Ureter (tissue), 1 donor: ENCODE results near the gene TARS2. TPM values are rescaled to one million over a fixed set of nuclear protein-coding genes. Genes with fewer than 3 reads are reported as not detected.

Source experiments
- DNase-seq: peaks from one replicate; pipeline ENCODE4 v3.0.0-alpha.2; 2020; ENCODE audit warnings: low spot score
- total RNA-seq: library from RNA; stranded (reverse); gene quantifications from one replicate; pipeline ENCODE4 v1.2.4, GENCODE V29; 2023
- donor health status: DM: yes; HTN: yes; CAD: no.

Gene TARS2, protein sequence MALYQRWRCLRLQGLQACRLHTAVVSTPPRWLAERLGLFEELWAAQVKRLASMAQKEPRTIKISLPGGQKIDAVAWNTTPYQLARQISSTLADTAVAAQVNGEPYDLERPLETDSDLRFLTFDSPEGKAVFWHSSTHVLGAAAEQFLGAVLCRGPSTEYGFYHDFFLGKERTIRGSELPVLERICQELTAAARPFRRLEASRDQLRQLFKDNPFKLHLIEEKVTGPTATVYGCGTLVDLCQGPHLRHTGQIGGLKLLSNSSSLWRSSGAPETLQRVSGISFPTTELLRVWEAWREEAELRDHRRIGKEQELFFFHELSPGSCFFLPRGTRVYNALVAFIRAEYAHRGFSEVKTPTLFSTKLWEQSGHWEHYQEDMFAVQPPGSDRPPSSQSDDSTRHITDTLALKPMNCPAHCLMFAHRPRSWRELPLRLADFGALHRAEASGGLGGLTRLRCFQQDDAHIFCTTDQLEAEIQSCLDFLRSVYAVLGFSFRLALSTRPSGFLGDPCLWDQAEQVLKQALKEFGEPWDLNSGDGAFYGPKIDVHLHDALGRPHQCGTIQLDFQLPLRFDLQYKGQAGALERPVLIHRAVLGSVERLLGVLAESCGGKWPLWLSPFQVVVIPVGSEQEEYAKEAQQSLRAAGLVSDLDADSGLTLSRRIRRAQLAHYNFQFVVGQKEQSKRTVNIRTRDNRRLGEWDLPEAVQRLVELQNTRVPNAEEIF
- 28.6 TPM for total RNA-seq

DNA sequence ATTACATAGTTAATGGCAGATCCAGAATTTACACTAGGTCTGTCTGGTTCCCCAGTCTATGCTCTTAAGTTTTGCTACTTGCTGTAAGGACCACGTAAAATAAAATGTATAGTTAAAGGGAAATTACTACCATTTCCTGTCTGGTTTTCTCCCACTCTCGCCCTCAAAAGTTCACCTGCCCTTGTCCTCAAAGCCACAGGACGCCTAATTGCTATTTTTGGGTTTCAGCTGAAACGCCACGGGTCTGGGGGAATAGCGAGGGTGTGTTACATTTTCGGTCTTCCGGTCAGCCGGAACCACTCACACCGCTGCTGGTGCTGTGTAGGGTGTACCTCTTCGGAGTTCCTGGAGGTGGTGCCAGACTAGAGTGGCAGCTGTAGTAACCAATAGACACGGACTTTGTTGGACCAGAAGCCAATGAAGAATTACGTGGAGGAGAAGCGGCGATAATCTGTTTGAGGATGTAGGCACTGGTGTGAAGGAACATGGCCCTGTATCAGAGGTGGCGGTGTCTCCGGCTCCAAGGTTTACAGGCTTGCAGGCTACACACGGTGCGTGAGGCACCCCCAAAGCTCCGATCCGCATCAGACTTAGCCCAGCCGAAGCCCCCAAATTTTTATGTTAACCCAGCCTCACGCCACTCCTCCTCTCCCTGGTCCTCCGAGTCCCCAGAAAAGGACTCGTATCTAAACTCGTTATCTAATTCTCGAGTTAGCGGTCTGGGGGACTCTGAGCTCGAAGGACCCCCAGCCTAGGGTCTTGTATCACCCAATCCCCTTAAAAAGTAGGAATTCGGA is at the start of gene TARS2:
Gene TARS2 (plus strand): TSS at position 454 of the 797 bp plus-strand sequence. CDS start 32 bp downstream, at position 486.
- peak; percentile 98 for DNase-seq

DNA sequence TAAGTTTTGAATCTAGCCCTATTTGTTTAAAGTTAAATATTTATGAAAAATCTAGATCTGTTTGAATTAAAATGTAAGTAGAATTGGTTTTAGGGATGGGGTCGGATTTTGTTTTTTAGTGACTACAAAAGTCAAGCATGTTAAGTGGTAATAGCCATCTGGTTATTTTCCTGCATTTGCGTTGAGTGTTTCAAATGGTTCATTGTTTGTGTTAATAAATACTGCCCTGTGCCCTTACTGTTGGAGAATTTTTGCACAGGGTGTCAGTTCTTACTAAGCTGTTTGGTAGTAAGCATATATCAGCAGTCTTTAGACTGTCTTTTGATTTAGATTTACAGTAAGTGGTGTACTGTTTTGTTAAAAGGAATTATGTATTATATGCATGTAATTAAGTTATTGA is 46.1 kb upstream of the TARS2 start:
- no peak for DNase-seq

GRCh38 chr1:150444232-150444631 is 43.0 kb upstream of the TARS2 start:
- DNase-seq: no peak

- DNase-seq: no peak
Measured at GRCh38 chr1:150456146-150456647, 31.0 kb upstream of the TARS2 start.

GRCh38 chr1:150464422-150464826 is 22.8 kb upstream of the TARS2 start:
- DNase-seq: peak; percentile 58

- DNase-seq: no peak
Measured at GRCh38 chr1:150466964-150467363, 20.3 kb upstream of the TARS2 start.

DNA sequence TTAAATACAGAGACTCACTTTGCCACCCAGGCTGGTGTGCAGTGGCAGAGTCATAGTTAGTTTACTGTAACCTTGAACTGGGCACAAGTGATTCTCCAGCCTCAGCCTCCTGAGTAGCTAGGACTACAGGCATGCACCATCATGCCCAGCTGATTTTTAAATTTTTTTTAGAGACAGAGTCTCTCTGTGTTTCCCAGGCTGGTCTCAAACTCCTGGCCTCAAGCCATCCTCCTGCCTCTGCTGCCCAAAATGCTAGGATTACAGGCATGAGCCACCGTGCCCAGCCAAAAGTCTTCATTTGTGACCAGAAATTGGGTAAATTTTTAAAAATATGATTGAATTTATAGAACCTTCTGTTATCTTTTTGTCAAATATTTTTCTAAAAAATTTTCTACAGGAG is 17.9 kb upstream of the TARS2 start:
- no peak for DNase-seq

DNA sequence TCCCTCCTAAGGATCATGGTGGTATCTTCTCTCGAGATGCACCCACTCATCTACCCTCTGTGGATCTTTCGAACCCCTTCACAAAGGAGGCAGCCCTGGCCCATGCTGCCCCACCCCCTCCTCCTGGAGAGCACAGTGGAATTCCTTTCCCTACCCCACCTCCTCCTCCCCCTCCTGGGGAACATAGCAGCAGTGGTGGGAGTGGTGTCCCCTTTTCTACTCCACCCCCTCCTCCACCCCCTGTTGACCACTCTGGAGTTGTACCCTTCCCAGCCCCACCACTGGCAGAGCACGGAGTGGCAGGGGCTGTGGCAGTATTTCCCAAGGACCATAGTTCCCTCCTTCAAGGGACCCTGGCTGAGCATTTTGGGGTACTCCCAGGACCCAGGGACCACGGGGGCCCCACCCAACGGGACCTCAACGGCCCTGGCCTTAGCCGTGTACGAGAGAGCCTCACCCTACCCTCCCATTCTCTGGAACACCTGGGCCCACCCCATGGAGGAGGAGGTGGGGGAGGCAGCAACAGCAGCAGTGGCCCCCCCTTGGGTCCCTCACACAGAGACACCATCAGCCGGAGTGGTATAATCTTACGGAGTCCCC is 14.5 kb upstream of the TARS2 start:
- DNase-seq: no peak

GRCh38 chr1:150473659-150474058 is 13.6 kb upstream of the TARS2 start:
- DNase-seq: no peak

DNA sequence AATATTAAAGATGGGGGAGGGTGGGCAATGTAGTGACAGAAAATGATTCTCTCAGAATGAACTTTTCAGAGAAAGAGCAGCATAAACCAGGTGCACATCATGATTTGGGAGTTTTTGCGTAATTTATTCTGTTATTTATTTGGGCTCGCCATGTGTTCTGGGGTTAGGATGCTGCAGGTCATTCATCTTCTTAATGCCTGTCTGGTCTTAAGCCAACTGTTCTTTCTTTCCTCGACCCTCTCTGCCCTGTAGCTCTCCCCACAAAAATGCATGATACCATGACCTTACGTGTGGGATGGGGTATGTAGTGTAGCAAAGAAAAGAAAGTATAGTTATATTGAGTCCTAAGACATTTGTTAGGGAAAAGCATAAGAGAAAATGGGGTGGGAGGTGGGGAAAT is 12.3 kb upstream of the TARS2 start:
- no peak for DNase-seq

- no peak for DNase-seq
Measured at GRCh38 chr1:150476754-150477153, 10.5 kb upstream of the TARS2 start.

DNA sequence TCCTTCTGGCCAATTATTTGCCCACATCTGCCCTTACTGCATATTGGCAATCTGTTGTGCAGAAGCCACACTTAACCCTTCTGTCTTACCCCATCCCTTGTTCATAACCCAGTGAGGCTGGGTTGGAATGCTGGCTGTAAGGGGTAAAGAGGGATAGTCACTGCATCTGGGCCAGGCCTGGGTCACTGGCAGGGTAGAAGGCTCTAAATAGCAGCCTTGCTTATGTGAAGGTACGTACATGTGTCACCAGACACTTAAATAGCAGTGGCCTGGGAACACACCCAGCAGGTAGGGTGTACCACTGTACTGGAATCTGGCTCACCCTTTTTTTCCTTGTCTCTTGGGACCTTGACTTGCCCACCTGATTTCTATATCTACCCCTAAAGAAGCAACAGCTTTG is 9.9 kb upstream of the TARS2 start:
- no peak for DNase-seq

- no peak for DNase-seq
Measured at GRCh38 chr1:150477733-150478132, 9.5 kb upstream of the TARS2 start.

DNA sequence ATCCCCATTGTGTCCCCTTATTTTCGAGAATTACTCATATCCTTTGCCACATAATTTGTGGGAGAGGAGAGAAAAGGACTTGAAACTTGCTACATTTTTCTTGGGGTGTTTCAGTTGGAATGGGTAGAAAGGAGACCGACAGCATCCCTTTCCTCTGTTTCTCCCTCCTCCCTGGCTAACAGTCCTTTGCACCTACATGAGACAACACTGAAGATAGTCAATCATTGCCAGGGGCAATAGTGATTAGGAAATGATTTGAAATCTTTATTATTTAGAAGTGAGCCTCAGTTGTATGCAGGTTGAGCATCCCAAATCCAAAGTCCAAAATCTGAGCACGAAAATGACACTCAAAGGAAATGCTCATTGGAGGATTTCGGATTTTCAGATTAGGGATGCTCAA is 7.8 kb upstream of the TARS2 start:
- DNase-seq: no peak

DNA sequence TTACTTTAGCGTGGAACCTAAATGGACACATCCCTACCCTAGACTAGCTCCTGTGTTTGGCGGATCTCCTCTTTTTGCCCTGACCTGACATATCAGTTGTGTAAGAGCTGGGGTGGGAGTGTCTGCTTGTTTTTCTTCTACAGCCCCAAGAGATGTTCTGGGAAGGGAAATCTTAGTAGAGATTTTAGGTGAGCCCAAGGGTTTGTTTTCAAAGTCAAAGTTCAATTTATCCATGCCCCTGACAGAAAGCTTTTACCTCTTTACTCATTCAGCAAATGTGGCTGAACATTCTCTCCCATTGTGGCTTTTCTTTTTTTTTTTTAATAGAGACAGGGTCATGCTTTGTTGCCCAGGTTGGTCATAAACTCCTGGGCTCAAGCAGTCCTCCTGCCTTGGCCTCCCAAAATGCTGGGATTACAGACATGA is 7.3 kb upstream of the TARS2 start:
- no peak for DNase-seq

DNA sequence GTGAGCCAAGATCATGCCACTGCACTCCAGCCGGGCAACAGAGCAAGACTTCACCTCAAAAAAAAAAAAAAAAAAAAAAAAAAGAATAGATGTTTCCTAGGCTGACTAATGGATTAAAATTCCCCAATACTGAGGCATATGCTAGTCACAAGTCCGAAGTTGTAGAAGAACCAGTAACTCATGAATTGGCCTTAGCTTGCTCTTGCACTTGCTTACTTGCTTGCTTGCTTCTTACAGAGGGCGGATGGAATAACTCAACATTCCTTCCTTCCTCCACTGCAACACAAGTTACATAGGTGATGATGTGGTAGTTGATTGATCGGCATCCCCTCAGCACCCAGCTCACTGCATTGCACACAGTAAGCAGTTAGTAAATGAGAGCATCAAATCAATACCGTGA is 2.8 kb upstream of the TARS2 start:
- DNase-seq: no peak

GRCh38 chr1:150484861-150485260 is 2.4 kb upstream of the TARS2 start:
- no peak for DNase-seq

GRCh38 chr1:150487763-150488115 is 520 bp downstream of the TARS2 start:
- DNase-seq: no peak

- no peak for DNase-seq
Measured at GRCh38 chr1:150493175-150493574, 6.0 kb downstream of the TARS2 start.

GRCh38 chr1:150498342-150498741 is 11.1 kb downstream of the TARS2 start:
- DNase-seq: no peak

DNA sequence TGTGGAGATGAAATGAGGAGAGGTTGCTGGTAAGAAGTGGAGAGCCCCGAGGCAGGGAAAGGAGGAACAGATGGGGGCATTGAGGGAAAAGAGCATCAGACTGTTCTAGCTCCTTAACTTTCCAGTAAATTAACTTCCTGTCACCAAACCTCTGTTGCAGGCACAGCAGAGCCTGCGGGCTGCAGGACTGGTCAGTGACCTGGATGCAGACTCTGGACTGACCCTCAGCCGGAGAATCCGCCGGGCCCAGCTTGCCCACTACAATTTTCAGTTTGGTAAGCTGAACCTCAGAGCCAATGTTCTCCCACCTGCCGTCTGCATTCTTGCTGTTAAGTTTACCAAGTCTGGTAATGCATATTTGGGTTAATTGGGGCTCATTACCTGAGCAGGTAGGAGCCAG is 18.2 kb downstream of the TARS2 start:
- DNase-seq: no peak
